ENCODE data around the gene MPO.

MPO gene

GRCh38 chr17:58280480-58281217, at the start of gene MPO:
Gene MPO (minus strand): TSS chr17:58280935. CDS start chr17:58280758, 177 bp downstream.
- Mint-ChIP-seq H3K27me3 (ENCODE audit: low read depth) (peaks cover 29% of the 10 kb centered on the region), H3K27ac (no peak within 1 kb of the TSS), H3K36me3 (ENCODE audit: low read depth) (no peaks in the 10 kb centered on the region), H3K9me3 (no peaks in the 10 kb centered on the region), H3K4me1 (ENCODE audit: low read depth) (peaks cover 5% of the 10 kb centered on the region), H3K4me3 (no peak within 1 kb of the TSS)

- peaks cover 6% of the 10 kb centered on the region for H3K27me3 Mint-ChIP-seq (ENCODE audit: low read depth)
- peak overlapping the region; percentile 91 for H3K27ac Mint-ChIP-seq
- H3K9me3 Mint-ChIP-seq, result no peaks in the 10 kb centered on the region
- peaks cover 42% of the 10 kb centered on the region for H3K36me3 Mint-ChIP-seq (ENCODE audit: low read depth)
- H3K4me1 Mint-ChIP-seq (ENCODE audit: low read depth), result peaks cover 54% of the 10 kb centered on the region
- H3K4me3 Mint-ChIP-seq, result peak overlapping the region; percentile 99
Observed at GRCh38 chr17:58329810-58330537, 49.2 kb upstream of the MPO start.

- H3K27ac Mint-ChIP-seq, result peak overlapping the region; percentile 91
- peak overlapping the region; percentile 99 for H3K4me3 Mint-ChIP-seq
- H3K27me3 Mint-ChIP-seq (ENCODE audit: low read depth), result peaks cover 6% of the 10 kb centered on the region
Observed at GRCh38 chr17:58329035-58329809, 48.5 kb upstream of the MPO start.

GRCh38 chr17:58328195-58329034, 47.7 kb upstream of the MPO start, which contains the start of gene TSPOAP1:
Gene TSPOAP1 (minus strand): TSS chr17:58328795. CDS start chr17:58327920, 875 bp downstream.
- Mint-ChIP-seq H3K27me3 (ENCODE audit: low read depth) (peaks cover 6% of the 10 kb centered on the region), H3K4me3 (peak within 1 kb of the TSS; percentile 99), H3K4me1 (ENCODE audit: low read depth) (peaks cover 44% of the 10 kb centered on the region), H3K27ac (peak within 1 kb of the TSS; percentile 91), H3K36me3 (ENCODE audit: low read depth) (peaks cover 42% of the 10 kb centered on the region), H3K9me3 (no peaks in the 10 kb centered on the region)

More at GRCh38 chr17:58329035-58329809, 48.5 kb upstream of the MPO start:
- no peaks in the 10 kb centered on the region for H3K9me3 Mint-ChIP-seq
- H3K4me1 Mint-ChIP-seq (ENCODE audit: low read depth), result peaks cover 46% of the 10 kb centered on the region
- peaks cover 40% of the 10 kb centered on the region for H3K36me3 Mint-ChIP-seq (ENCODE audit: low read depth)

- H3K4me1 Mint-ChIP-seq (ENCODE audit: low read depth), result peaks cover 44% of the 10 kb centered on the region
- peak overlapping the region; percentile 99 for H3K4me3 Mint-ChIP-seq
- peak overlapping the region; percentile 91 for H3K27ac Mint-ChIP-seq
- H3K36me3 Mint-ChIP-seq (ENCODE audit: low read depth), result peaks cover 46% of the 10 kb centered on the region
- no peaks in the 10 kb centered on the region for H3K9me3 Mint-ChIP-seq
- H3K27me3 Mint-ChIP-seq (ENCODE audit: low read depth), result peaks cover 6% of the 10 kb centered on the region
Observed at GRCh38 chr17:58327363-58328194, 46.8 kb upstream of the MPO start.

GRCh38 chr17:58326609-58327362, 46.1 kb upstream of the MPO start:
- H3K36me3 Mint-ChIP-seq (ENCODE audit: low read depth), result peaks cover 45% of the 10 kb centered on the region
- peaks cover under 1% of the 10 kb centered on the region for H3K27me3 Mint-ChIP-seq (ENCODE audit: low read depth)
- peak overlapping the region; percentile 75 for H3K27ac Mint-ChIP-seq
- H3K9me3 Mint-ChIP-seq, result no peaks in the 10 kb centered on the region
- peaks cover 42% of the 10 kb centered on the region for H3K4me1 Mint-ChIP-seq (ENCODE audit: low read depth)
- H3K4me3 Mint-ChIP-seq, result peak overlapping the region; percentile 63

GRCh38 chr17:58325976-58326468, 45.3 kb upstream of the MPO start:
- Mint-ChIP-seq H3K36me3 (ENCODE audit: low read depth) (peaks cover 41% of the 10 kb centered on the region), H3K27ac (peak overlapping the region; percentile 56), H3K4me1 (ENCODE audit: low read depth) (peaks cover 43% of the 10 kb centered on the region), H3K4me3 (peak overlapping the region; percentile 21), H3K9me3 (no peaks in the 10 kb centered on the region), H3K27me3 (ENCODE audit: low read depth) (no peaks in the 10 kb centered on the region)

- Mint-ChIP-seq H3K27me3 (ENCODE audit: low read depth) (no peaks in the 10 kb centered on the region), H3K4me1 (ENCODE audit: low read depth) (peaks cover 45% of the 10 kb centered on the region), H3K27ac (no peak overlapping the region), H3K36me3 (ENCODE audit: low read depth) (peaks cover 37% of the 10 kb centered on the region), H3K9me3 (no peaks in the 10 kb centered on the region), H3K4me3 (no peak overlapping the region)
Observed at GRCh38 chr17:58325289-58325726, 44.6 kb upstream of the MPO start.

- Mint-ChIP-seq H3K27me3 (ENCODE audit: low read depth) (no peaks in the 10 kb centered on the region), H3K4me1 (ENCODE audit: low read depth) (peaks cover 40% of the 10 kb centered on the region), H3K9me3 (no peaks in the 10 kb centered on the region), H3K36me3 (ENCODE audit: low read depth) (peaks cover 35% of the 10 kb centered on the region), H3K4me3 (no peak overlapping the region), H3K27ac (no peak overlapping the region)
Observed at GRCh38 chr17:58324409-58325288, 43.9 kb upstream of the MPO start.

- Mint-ChIP-seq H3K27ac (peak overlapping the region; percentile 50), H3K9me3 (no peaks in the 10 kb centered on the region), H3K4me3 (no peak overlapping the region), H3K27me3 (ENCODE audit: low read depth) (no peaks in the 10 kb centered on the region), H3K4me1 (ENCODE audit: low read depth) (peaks cover 35% of the 10 kb centered on the region), H3K36me3 (ENCODE audit: low read depth) (peaks cover 35% of the 10 kb centered on the region)
Observed at GRCh38 chr17:58324056-58324408, 43.3 kb upstream of the MPO start.

- Mint-ChIP-seq H3K27ac (peak overlapping the region; percentile 55), H3K9me3 (no peaks in the 10 kb centered on the region), H3K27me3 (ENCODE audit: low read depth) (no peaks in the 10 kb centered on the region), H3K4me1 (ENCODE audit: low read depth) (peaks cover 30% of the 10 kb centered on the region), H3K4me3 (no peak overlapping the region), H3K36me3 (ENCODE audit: low read depth) (peaks cover 32% of the 10 kb centered on the region)
Observed at GRCh38 chr17:58323366-58324055, 42.8 kb upstream of the MPO start.
